Hematopoietic multipotent progenitor cell treated with erythropoietin and hydrocortisone succinate and interleukin-3 and kit ligand, for 8 days (in vitro differentiated cells): ENCODE results near the gene DHRS1.
"Not testable (repeated sequence)": the region's sequence is repeated elsewhere in the genome, so short reads cannot be mapped to it uniquely, and the experiment has no call there.

Experiments used
- DNase-seq: peaks from one replicate; pipeline ENCODE4 v3.0.0-alpha.2; 2015

Gene DHRS1

DNA sequence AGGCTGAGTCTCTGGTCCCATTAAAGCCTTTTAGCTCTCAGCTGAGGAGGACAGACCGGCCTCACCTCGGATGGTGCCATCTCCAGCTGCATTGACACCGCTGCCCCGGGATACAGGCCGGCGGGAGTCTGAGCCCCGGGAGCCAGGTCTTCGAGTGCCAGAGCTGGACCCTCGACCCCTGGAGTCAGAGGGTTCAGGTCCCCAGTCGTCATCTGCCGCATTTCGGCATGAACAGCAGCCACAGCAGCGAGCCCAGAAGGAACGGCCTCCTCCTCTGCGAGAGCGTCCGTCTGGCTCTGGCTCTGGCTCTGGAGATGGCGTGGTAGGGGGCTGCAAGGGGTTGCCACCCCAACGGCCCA lies 37.6 kb downstream of the DHRS1 start:
- no peak for DNase-seq

GRCh38 chr14:24261256-24261968 lies 38.2 kb downstream of the DHRS1 start:
- no peak for DNase-seq

GRCh38 chr14:24260780-24261157 lies 38.8 kb downstream of the DHRS1 start:
- no peak for DNase-seq

DNA sequence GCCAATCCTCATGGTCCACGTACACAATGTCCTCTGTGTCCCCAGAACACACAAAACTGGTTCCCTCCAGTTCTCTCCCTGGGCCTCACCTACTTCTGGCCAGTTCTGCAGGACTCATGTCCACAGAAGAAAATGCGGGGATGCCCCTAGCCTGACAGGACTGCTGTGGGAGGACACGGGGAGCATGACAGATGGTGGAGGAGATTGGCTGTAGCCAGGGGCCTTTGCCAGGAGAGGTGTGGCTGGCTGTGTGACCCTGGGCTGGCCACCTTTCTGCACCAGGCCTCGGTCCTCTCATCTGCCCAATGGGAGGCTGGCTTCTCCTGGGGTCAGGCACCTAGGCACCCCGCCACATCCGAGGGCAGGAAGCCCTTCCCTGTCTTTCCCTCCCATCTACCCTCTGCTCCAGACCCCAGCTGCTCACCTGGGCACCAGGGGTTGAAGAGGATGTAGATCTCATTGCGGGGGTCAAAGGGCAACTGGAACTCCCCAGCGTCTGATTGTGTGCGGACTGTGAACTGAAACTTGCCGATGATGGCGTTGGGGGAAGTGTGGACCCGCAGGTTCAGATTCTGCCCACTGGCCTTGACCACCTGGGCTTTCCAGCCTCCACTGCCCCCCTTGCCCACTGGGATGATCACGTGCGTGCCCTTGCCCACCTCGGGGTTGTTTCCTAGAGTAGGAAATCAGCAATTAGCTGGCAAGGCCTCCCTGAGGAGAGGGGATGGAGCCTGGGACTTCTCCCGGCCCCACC lies 39.4 kb downstream of the DHRS1 start:
- DNase-seq, result no peak

DNA sequence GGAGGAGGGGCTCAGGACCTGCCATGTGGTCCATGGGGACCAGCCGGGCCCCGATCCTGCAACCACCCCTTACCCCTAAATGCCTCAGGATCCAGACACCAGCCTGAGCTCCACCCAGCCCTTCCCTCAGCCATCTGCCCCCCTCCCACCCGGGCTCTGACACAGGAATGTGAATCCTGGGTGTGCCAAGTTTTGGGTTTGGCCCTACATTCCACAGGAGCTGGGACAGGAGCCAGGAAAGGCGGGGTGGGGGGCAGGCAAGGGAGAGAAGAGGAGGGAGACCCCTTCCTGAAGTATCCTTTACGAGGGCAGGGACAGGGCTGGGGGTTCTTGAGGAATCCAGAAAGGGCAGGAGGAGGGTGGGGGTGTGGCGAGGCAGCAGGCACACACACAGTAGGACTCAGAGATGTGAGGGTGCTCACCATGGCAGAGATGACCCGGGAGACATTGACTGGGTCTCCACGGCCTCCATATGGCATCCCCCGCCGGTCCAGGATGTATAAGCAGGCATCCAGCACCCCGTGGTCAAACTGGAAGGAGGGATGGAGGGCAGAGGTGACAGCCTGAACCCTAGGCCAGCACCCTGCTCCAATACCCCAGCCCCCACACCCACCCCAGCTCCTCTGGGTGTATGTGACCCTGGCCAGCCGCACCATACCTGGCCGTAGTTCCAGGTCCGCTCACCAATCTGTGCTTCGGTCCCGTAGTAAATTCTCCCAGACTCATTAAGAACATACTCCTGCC lies 40.1 kb downstream of the DHRS1 start:
- no peak for DNase-seq

- no peak for DNase-seq
These were observed 40.9 kb downstream of the DHRS1 start for GRCh38 chr14:24258548-24259265.

- no peak for DNase-seq
These were observed 41.5 kb downstream of the DHRS1 start for GRCh38 chr14:24258119-24258518.

DNA sequence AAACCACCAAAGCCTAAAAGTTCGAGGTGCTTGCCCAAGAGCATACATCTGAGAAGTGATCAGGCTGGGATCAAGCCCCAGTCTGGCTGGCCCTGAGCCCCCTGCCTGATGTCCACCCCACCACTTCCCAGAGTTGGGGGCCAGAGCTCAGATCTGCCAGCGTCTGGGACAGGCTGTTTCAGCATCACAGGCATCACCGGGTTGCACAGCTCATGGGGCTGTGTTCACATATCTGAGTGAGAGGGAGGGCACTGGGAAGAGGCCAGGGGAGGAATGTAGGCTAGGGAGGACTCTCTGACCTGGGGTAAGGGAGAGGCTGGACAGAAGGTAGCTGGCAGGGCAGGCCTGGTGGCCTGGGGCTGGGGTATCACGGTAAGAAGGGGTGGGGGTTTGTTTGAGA lies 42.6 kb downstream of the DHRS1 start:
- DNase-seq, result no peak

GRCh38 chr14:24255931-24256711 lies 43.5 kb downstream of the DHRS1 start:
- DNase-seq, result peak; percentile 91

GRCh38 chr14:24255438-24255837 lies 44.1 kb downstream of the DHRS1 start:
- no peak for DNase-seq

DNA sequence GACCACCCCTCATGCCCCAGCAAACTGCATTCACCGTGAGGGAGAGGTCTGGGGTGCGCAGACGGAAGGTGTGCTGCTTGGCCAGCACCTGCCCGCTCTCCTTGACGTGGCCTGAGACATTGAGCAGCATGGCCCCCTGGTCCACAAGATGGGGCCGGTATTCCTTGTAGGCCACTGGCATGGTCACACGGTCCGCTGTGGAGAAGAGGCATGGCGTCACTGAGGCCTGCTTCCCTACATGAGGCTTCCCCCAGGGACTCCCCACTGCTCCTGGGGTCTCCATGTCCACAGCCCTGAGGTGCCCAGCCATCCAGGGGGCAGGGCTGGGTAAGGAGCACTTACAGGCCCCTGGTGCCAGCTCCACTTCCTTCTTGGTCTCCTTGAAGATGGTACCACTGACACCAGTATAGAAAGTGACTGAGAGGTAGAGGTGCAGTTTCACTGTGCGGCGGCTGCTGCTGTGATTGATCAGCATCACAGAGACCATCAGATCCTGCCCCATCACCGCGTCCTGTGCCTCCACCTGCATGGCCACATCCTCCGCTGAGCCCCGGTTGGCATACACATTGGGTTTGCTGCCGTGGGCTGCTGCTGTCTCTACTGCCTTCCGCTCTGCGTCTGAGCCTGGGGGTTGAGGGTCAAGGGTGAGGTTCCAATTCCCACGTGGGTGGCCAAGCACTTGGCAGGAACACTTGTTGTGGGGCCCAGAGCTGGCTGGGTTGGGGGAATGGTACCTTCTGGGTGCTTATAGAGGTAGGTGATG lies 44.8 kb downstream of the DHRS1 start:
- no peak for DNase-seq

DNA sequence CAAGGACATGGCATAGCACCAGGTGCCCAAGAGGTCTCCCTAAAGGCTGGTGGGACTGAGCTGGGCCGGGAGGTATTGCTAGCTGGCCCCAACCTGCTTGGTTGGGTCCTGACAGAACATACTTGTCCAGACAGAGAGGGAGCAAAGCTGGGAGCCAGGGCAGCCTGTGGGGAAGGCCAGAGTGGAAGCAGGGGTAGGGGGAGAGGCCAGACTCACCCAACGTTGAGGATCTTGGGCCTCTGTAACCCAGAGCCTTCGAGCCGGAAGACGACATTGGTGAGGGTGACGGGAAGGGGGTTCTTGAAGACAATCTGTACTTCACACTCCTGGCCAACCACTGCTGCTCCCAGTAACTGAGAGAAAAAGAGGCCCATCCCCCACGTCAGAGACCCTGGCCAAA lies 45.6 kb downstream of the DHRS1 start:
- DNase-seq, result no peak

DNA sequence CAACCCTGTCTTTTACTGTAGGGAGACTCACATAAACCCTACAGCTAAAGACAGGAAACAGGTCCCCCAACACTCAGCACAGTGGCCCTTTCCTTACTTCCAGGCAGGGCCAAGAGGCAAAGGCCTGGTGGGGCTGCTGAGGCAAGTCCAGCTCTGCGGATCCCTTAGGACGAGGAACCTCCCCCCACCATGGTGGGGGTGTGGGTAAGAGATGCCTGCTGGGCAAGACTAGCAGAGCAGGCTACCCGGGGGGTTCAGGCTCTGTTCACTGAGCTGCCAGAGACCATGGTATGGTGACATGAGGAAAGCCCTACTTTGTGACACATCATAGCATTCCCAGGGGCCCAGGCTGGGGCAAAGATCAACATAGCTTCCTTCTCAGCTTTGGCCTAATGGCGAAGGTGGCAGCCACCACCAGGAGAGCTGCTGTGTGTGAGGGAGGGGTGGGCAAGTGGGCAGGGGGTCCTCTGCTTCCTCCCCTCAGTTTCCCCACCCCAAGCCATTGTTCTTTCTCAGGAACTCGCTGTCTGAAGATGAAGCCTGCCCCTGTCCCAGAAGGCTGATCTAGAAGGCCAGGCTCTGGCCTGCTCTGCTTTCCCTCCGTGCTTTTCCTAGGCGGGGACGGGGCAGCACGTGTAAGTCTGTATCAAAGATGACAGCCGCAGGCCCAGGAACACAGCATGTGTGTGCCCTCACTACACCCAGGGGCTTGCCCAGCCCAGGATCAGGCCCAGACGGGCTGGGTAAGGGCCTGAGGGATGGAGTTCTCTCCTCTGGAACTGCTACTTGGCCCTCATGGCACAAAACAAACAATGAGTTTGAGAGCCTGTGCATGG lies 47.1 kb downstream of the DHRS1 start:
- DNase-seq, result no peak

DNA sequence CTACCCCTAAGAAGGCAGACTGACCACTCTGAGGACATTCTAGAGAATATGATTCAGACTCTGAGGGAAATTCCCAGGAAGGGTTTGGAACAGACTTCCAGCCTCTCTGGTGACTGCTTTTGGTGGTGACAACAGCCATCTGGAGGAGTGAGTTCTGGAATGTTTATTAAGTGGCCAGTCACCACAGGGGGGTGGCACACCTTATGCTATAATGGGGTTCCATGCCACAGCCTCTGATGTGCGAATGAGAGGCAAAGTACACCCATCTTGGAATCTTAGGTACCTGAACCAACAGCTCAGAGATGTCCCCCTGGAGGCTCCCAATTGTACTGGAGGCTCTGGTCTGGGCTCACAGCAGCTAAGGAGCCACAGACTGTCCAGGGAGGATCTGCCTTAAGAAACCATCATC lies 47.7 kb downstream of the DHRS1 start:
- no peak for DNase-seq

GRCh38 chr14:24250354-24250753 lies 49.2 kb downstream of the DHRS1 start:
- DNase-seq, result no peak

DNA sequence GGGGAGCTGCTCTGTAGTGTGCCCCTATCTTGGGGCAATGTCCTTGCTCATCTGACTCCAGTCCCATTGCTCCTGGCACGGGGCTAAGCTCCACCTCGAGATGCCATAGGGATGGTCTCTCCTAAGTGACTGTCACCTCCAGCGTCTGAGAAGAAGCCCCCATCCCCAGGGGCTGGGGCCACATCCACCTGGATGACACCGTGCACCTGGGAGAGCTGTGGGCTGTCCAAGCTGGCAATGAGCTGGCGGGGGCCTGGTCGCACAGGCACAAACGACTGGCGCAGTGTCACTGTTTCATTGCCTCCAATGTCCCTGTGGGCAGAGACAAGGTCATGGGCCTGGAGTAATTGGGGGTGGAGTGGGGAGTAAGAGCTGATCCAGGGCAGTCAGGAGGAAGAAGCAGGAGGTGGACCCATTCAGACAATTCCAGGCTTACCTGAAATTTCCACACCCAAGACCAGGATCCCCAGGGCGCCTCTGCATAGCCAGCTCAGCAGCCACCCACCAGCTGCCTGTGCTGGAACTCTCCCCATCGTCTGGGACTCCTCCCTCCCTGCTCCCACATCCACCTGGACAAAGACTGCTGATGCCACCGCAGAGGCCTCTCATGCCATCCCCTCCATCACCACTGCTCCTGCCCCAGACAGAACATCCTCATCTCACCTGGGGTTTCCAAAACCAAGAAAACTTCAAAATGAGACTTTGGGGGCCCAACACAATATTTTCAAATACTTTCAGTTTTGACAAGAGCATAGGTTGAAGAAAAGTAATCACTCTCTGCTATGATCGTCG lies 50.2 kb downstream of the DHRS1 start:
- no peak for DNase-seq

DNA sequence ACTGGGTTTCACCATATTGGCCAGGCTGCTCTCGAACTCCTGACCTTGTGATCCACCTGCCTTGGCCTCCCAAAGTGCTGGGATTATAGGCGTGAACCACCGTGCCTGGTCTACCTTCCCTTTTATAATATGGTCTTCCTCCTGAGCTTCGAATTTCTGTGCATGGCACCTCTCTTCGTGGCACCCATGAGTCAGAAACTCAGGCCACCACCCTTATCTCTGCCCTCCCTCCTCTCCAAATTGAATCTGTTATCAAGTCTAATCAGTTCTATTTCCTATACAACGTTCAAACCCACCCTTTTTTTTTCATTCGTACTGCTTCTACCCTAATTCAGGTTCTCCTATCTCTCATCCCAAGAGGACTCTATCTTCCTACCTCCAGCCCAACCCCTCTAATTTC lies 52.2 kb downstream of the DHRS1 start:
- DNase-seq, result peak; percentile 69

DNA sequence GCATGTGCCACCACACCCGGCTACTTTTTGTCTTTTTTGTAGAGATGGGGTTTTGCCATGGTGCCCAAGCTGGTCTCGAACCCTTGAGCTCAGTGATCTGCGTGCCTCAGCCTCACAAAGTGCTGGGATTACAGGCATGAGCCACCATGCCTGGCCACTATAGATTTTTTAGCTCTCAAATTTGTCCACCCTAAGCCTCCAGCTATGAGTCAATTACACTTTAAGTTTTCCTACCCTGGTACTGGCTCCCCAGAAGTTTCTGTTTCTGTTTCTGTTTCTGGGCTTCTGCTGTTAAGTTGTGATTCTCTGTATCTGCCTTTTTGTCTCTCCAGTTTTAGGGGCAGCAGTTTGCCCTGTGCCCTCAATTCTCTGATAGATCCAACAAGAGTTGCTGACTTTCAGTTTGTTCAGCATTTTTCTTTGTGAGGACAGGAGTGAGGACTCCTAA lies 52.8 kb downstream of the DHRS1 start:
- DNase-seq, result peak; percentile 22

DNA sequence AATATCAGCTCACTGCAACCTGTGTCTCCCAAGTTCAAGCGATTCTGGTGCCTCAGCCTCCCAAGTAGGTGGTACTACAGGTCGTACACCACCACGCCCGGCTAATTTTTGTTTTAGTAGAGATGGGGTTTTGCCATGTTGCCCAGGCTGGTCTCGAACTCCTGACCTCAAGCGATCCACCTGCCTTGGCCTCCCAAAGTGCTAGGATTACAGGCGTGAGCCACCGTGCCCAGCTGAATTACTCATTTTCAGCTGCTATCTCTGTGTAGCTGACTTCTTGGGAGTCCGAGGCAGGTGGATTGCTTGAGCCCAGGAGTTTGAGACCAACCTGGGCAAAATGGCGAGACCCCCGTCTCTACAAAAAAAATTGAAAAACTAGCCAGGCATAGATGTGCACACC lies 54.2 kb downstream of the DHRS1 start:
- not testable (repeated sequence) for DNase-seq

DNA sequence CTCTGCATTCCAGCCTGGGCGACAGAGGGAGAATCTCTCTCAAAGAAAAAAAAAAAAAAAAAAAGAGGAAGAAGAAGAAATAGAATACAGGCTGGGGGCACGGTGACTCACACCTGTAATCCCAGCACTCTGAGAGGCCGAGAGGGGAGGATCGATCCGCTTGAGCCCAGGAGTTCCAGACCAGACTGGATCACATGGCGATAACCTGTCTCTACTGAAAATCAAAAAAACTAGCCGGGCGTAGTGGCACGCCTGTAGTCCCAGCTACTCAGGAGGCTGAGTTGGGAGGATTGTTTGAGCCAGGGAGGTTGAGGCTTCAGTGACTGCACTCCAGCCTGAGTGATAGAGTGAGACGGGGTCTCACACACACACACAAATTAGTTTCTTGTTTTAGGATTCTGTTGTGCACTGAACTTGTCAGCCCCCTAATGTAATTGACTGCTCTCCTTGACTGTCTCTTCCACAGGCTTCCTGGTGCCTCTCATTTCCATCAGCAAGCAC lies 56.2 kb downstream of the DHRS1 start:
- DNase-seq, result no peak
